ENCODE data around the gene TBC1D16. TPM values are rescaled to one million over a fixed set of nuclear protein-coding genes. Genes with fewer than 3 reads are reported as not detected.

Gene TBC1D16
- total and polyA plus RNA-seq, 11 donors = 5.3 to 22.1 (median 17.4) TPM

GRCh38 chr17:79978548-79978855 lies 57.2 kb downstream of the TBC1D16 start:
- Histone ChIP-seq H3K4me3 (no peak overlapping the region), H3K4me1 (peaks cover 0 to 3% (median 0%) of the 10 kb centered on the region in 12 donors), H3K27ac (no peak overlapping the region), H3K9me3 (no peaks in the 10 kb centered on the region), H3K27me3 (no peaks in the 10 kb centered on the region), H3K36me3 (peaks cover 0 to 8% (median 0%) of the 10 kb centered on the region in 9 donors)
- DNase-seq (no peak), ATAC-seq (no peak)
- intact Hi-C loops (cut with DNase I) = loop anchor here in 2 of 10 donors (10.0 kb wide), 2 partner anchors 124 to 174 kb away; no protein-coding TSS in a partner anchor
- no peak for TF ChIP-seq CTCF (IDR thresholded peaks at IDR 0.05)
- TF ChIP-seq POLR2A (IDR thresholded peaks at IDR 0.05) = no peak
- 93 to 96% (median 95%) methylated on average over 11 of the region's 11 CpGs for WGBS, 4 donors

- Histone ChIP-seq H3K27ac (no peak overlapping the region), H3K27me3 (no peaks in the 10 kb centered on the region), H3K4me1 (no peaks in the 10 kb centered on the region), H3K9me3 (no peaks in the 10 kb centered on the region), H3K36me3 (peaks cover 0 to 8% (median 0%) of the 10 kb centered on the region in 9 donors), H3K4me3 (no peak overlapping the region)
- DNase-seq (no peak), ATAC-seq (no peak)
- intact Hi-C loops (cut with DNase I) = loop anchor here in 2 of 10 donors (10.0 kb wide), 2 partner anchors 123 to 173 kb away; no protein-coding TSS in a partner anchor
- 92 to 95% (median 93%) methylated on average over 38 to 47 of the region's 47 CpGs for WGBS, 4 donors
- TF ChIP-seq CTCF (IDR thresholded peaks at IDR 0.05) = no peak
- TF ChIP-seq POLR2A (IDR thresholded peaks at IDR 0.05) = no peak
Observed at GRCh38 chr17:79977708-79978547, 57.7 kb downstream of the TBC1D16 start.

GRCh38 chr17:79977161-79977631 lies 58.5 kb downstream of the TBC1D16 start:
- intact Hi-C loops (cut with DNase I) = loop anchor here in 2 of 10 donors (10.0 kb wide), 2 partner anchors 122 to 172 kb away; no protein-coding TSS in a partner anchor
- TF ChIP-seq CTCF (IDR thresholded peaks at IDR 0.05) = no peak
- TF ChIP-seq POLR2A (IDR thresholded peaks at IDR 0.05) = no peak
- Histone ChIP-seq H3K4me3 (no peak overlapping the region), H3K36me3 (peaks cover 0 to 8% (median 0%) of the 10 kb centered on the region in 9 donors), H3K9me3 (no peaks in the 10 kb centered on the region), H3K4me1 (no peaks in the 10 kb centered on the region), H3K27me3 (no peaks in the 10 kb centered on the region), H3K27ac (no peak overlapping the region)
- ATAC-seq (no peak), DNase-seq (no peak)
- WGBS, 4 donors = 90 to 94% (median 92%) methylated on average over 12 to 18 of the region's 18 CpGs

- no peak for TF ChIP-seq CTCF (IDR thresholded peaks at IDR 0.05)
- no peak for TF ChIP-seq POLR2A (IDR thresholded peaks at IDR 0.05)
- Histone ChIP-seq H3K4me3 (no peak overlapping the region), H3K27me3 (no peaks in the 10 kb centered on the region), H3K36me3 (peaks cover 0 to 15% (median 2%) of the 10 kb centered on the region in 9 donors), H3K9me3 (no peaks in the 10 kb centered on the region), H3K4me1 (no peaks in the 10 kb centered on the region), H3K27ac (no peak overlapping the region)
- 94 to 98% (median 95%) methylated on average over 13 to 14 of the region's 14 CpGs for WGBS, 4 donors
- intact Hi-C loops (cut with DNase I) = loop anchor here in 2 of 10 donors (10.0 kb wide), 2 partner anchors 122 to 172 kb away; no protein-coding TSS in a partner anchor
- no peak for DNase-seq
- ATAC-seq = no peak
Observed at GRCh38 chr17:79976451-79976850, 59.2 kb downstream of the TBC1D16 start.
